Astrocyte of the spinal cord (primary cell): ENCODE measurements around the gene MGAT5B.
"Not testable (repeated sequence)": the region's sequence is repeated elsewhere in the genome, so short reads cannot be mapped to it uniquely, and the experiment has no call there.

Experiments
- DNase-seq: peaks from one replicate; pipeline ENCODE4 v3.0.0; 2011; ENCODE audit warnings: low read depth, low spot score
- H3K4me3 ChIP-seq: 2 replicates; pipeline ENCODE4 v1.5.1; 2011; ENCODE audit warnings: low read depth, mild to moderate bottlenecking, low read length, moderate library complexity
- in situ Hi-C: cut with HindIII; loops from 2 replicates; pipeline ENCODE4 v1.10.0; 2017; ENCODE audit warnings: low sequenced_read_pairs
- TF ChIP-seq, protein P1 (sequence below): IDR thresholded peaks from 2 replicates; pipeline ENCODE4 v1.5.1; 2012; ENCODE audit warnings: low read depth, mild to moderate bottlenecking, low read length, inconsistent platforms

Gene MGAT5B

GRCh38 chr17:76969598-76970172, 101.5 kb downstream of the MGAT5B start:
- no peak overlapping the region for H3K4me3 ChIP-seq
- no peak for DNase-seq
- in situ Hi-C loops, result no loop called here
- TF ChIP-seq, protein P1, sequence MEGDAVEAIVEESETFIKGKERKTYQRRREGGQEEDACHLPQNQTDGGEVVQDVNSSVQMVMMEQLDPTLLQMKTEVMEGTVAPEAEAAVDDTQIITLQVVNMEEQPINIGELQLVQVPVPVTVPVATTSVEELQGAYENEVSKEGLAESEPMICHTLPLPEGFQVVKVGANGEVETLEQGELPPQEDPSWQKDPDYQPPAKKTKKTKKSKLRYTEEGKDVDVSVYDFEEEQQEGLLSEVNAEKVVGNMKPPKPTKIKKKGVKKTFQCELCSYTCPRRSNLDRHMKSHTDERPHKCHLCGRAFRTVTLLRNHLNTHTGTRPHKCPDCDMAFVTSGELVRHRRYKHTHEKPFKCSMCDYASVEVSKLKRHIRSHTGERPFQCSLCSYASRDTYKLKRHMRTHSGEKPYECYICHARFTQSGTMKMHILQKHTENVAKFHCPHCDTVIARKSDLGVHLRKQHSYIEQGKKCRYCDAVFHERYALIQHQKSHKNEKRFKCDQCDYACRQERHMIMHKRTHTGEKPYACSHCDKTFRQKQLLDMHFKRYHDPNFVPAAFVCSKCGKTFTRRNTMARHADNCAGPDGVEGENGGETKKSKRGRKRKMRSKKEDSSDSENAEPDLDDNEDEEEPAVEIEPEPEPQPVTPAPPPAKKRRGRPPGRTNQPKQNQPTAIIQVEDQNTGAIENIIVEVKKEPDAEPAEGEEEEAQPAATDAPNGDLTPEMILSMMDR, result no peak

GRCh38 chr17:76970228-76970627, 102.0 kb downstream of the MGAT5B start:
- in situ Hi-C loops, DNase-seq, H3K4me3 ChIP-seq: not testable (repeated sequence)

DNA sequence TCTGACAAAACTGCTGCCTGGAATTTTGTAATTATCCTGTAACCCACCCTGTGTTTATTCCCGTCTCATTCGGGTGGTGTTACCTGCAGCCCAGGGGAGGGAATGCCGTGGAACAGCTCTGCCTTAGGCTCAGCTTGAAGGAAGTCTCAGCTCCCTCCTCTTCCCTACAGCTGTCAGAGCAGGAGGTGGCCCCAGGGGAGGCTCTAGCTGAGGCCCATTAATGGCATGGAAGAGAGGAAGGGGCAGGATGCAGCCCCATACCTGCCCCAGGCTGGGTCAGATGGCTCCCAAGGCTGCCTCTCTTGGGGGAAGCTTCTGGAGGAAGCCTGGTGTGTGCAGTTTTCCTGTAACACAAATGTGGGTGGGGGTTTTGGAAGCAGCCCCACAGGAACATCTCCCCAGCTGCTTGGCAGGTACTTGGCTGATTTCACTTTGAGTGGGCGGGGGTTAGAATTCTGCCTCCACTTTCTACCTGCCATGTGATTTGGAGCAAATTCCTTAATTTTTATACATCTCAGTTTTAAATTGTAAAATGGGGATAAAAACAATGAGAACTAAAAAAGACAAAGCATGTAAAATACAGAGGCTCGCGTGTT, 103.9 kb downstream of the MGAT5B start:
- in situ Hi-C loops, result no loop called here

GRCh38 chr17:76973040-76973439, 104.8 kb downstream of the MGAT5B start:
- no peak for DNase-seq
- TF ChIP-seq, protein P1, result no peak
- in situ Hi-C loops, result no loop called here
- H3K4me3 ChIP-seq, result no peak overlapping the region

More for the DNA sequence above, 103.9 kb downstream of the MGAT5B start:
- no peak for DNase-seq
- no peak overlapping the region for H3K4me3 ChIP-seq
- TF ChIP-seq, protein P1, result no peak

- TF ChIP-seq, protein P1, result no peak
- H3K4me3 ChIP-seq, result no peak overlapping the region
- DNase-seq, result no peak
- in situ Hi-C loops, result no loop called here
Measured at GRCh38 chr17:76974721-76975120, 106.5 kb downstream of the MGAT5B start.

DNA sequence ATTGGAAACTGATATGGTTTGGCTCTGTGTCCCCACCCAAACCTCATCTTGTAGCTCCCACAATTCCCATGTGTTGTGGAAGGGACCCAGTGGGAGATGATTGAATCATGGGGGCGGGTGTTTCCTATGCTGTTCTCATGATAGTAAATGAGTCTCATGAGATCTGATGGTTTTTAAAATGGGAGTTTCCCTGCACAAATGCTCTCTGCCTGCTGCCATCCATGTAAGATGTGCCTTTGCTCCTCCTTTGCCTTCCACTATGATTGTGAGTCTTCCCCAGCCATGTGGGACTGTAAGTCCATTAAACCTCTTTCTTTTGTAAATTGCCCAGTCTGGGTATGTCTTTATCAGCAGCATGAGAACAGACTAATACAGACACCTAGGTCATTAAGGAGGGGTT, 109.8 kb downstream of the MGAT5B start:
- in situ Hi-C loops, DNase-seq, H3K4me3 ChIP-seq: not testable (repeated sequence)

GRCh38 chr17:76981545-76982295, 113.5 kb downstream of the MGAT5B start:
- in situ Hi-C loops, result no loop called here
- TF ChIP-seq, protein P1, result no peak
- no peak for DNase-seq

More at GRCh38 chr17:76981545-76982295, 113.5 kb downstream of the MGAT5B start:
- no peak overlapping the region for H3K4me3 ChIP-seq
